Smooth muscle cell (in vitro differentiated cells): ENCODE data around the gene TM9SF1. TPM values are rescaled to one million over a fixed set of nuclear protein-coding genes. Genes with fewer than 3 reads are reported as not detected.

Experiments
- DNase-seq: peaks from one replicate; lab custom pipeline; 2025; ENCODE audit not compliant: unreplicated experiment; lab: John Stamatoyannopoulos, UW
- H2AFZ ChIP-seq: fragments of 200-600 bp; sonication (generic); 2 replicates; pipeline ENCODE4 v1.6.0; 2016; ENCODE audit warnings: antibody characterized with exemption, low read depth, mild to moderate bottlenecking
- H3F3A ChIP-seq: fragments of 200-600 bp; sonication (generic); 2 replicates; pipeline ENCODE4 v1.6.0; 2017; ENCODE audit warnings: antibody characterized with exemption, low read depth
- H3K27ac ChIP-seq: fragments of 200-600 bp; sonication (generic); 2 replicates; pipeline ENCODE4 v1.5.1; 2016; ENCODE audit warnings: low read depth, mild to moderate bottlenecking
- H3K27me3 ChIP-seq: fragments of 200-600 bp; sonication (generic); 2 replicates; pipeline ENCODE4 v1.6.1; 2016; ENCODE audit warnings: low read depth, mild to moderate bottlenecking
- H3K36me3 ChIP-seq: fragments of 200-600 bp; sonication (generic); 2 replicates; pipeline ENCODE4 v1.5.1; 2016; ENCODE audit warnings: low read depth
- H3K4me1 ChIP-seq: fragments of 200-600 bp; sonication (generic); 2 replicates; pipeline ENCODE4 v1.5.1; 2016; ENCODE audit warnings: low read depth
- H3K4me2 ChIP-seq: fragments of 200-600 bp; sonication (generic); 2 replicates; pipeline ENCODE4 v1.6.0; 2016; ENCODE audit warnings: mild to moderate bottlenecking
- H3K4me3 ChIP-seq: fragments of 200-600 bp; sonication (generic); 2 replicates; pipeline ENCODE4 v1.5.1; 2016; ENCODE audit warnings: mild to moderate bottlenecking
- H3K79me2 ChIP-seq: fragments of 200-600 bp; sonication (generic); 2 replicates; pipeline ENCODE4 v1.6.0; 2016; ENCODE audit warnings: low read depth, mild to moderate bottlenecking
- H3K9ac ChIP-seq: fragments of 200-600 bp; sonication (generic); 2 replicates; pipeline ENCODE4 v1.6.0; 2016; ENCODE audit warnings: low read depth
- H3K9me3 ChIP-seq: fragments of 200-600 bp; sonication (generic); replicated peaks from 2 replicates; pipeline ENCODE4 v1.5.1; 2016; ENCODE audit warnings: low read depth
- H4K20me1 ChIP-seq: fragments of 200-600 bp; sonication (generic); 2 replicates; pipeline ENCODE4 v1.6.0; 2016; ENCODE audit warnings: low read depth
- CTCF ChIP-seq: fragments of 200-600 bp; sonication (generic); IDR thresholded peaks from 2 replicates; pipeline ENCODE4 v1.5.1; 2017; ENCODE audit warnings: borderline replicate concordance, mild to moderate bottlenecking, antibody characterized with exemption; ENCODE audit not compliant: insufficient read depth, poor library complexity, severe bottlenecking
- WGBS: methylation state at CpG from one replicate; pipeline ENCODE4 v1.1.7; 2016; ENCODE audit warnings: low lambda C conversion rate; 5-methylcytosine and 5-hydroxymethylcytosine counted together
- microRNA-seq: library from miRNA; unstranded; fragments of <30 nt; microRNA quantifications from one replicate; pipeline ENCODE4, GENCODE V29; 2016; ENCODE audit warnings: borderline number of aligned reads
- polyA plus RNA-seq: library from polyadenylated mRNA; unstranded; fragments of >200 nt; fragmentation: Nextera tagmentation; extraction: Ambion mirVana; gene quantifications from 2 replicates; pipeline ENCODE4 v1.2.1, GENCODE V29; 2016
- small RNA-seq: library from RNA; depleted of rRNA; stranded (forward); fragments of <200 nt; gene quantifications from one replicate; pipeline ENCODE3, GENCODE V24; 2014
- total RNA-seq: library from RNA; depleted of rRNA; stranded (reverse); fragments of >200 nt; gene quantifications from 2 replicates; pipeline ENCODE4 v1.2.3, GENCODE V29; 2014

Gene TM9SF1
- total and polyA plus RNA-seq, 2 experiments from 2014 or later, result 66.6 to 86.5 TPM

- Histone ChIP-seq H3K4me1 (peaks cover 18% of the 10 kb centered on the region), H4K20me1 (peaks cover 8% of the 10 kb centered on the region), H3K9ac (no peak overlapping the region), H3K79me2 (peaks cover 19% of the 10 kb centered on the region), H3K9me3 (no peaks in the 10 kb centered on the region), H3K27ac (no peak overlapping the region), H3K27me3 (no peaks in the 10 kb centered on the region), H3K4me3 (peak overlapping the region; percentile 66), H3K4me2 (peak overlapping the region; percentile 92), H3F3A (peaks cover 10% of the 10 kb centered on the region), H3K36me3 (no peaks in the 10 kb centered on the region), H2AFZ (no peak overlapping the region)
- 95% methylated on average over 9 of the region's 9 CpGs for WGBS
- DNase-seq, result no peak
- TF ChIP-seq CTCF, result no peak
Measured at GRCh38 chr14:24139272-24139934, 55.8 kb downstream of the TM9SF1 start.

Small RNA genes within 50 kb of the gene (microRNA-seq; reads per million reads assigned to microRNA genes)
- gene MIR7703, result not detected

Small RNA genes within 50 kb of the gene (small RNA-seq; reads per million reads assigned to genes)
- 0.11 reads per million for gene AL136295.4
- 0.87 reads per million, percentile 27 among the genes with 10 or more reads in this experiment for gene CHMP4A
- 0.42 reads per million, percentile 13 among the genes with 10 or more reads in this experiment for gene IPO4
- gene IRF9, result 0.82 reads per million, percentile 26 among the genes with 10 or more reads in this experiment
- gene MDP1, result not detected
- gene RNA5SP383, result 0.21 reads per million

Other genes starting within 250 kb of the TM9SF1 start
Only the 30 nearest of the 35 such genes appear.
- 0.04 TPM in 1 of 2 replicates, not detected in the other for gene CARMIL3, start 143.4 kb downstream of the TM9SF1 start, total RNA-seq
- 0.11 TPM in 1 of 2 replicates, not detected in the other for gene CARMIL3, start 143.4 kb downstream of the TM9SF1 start, polyA plus RNA-seq
- not detected in 2 replicates for gene CPNE6, start 123.9 kb downstream of the TM9SF1 start, total RNA-seq
- not detected in 2 replicates for gene CPNE6, start 123.9 kb downstream of the TM9SF1 start, polyA plus RNA-seq
- gene PCK2, start 101.1 kb downstream of the TM9SF1 start, total RNA-seq, result 21.5 and 25.6 TPM in 2 replicates
- gene PCK2, start 101.1 kb downstream of the TM9SF1 start, polyA plus RNA-seq, result 40.4 and 46.1 TPM in 2 replicates
- gene DCAF11, start 80.7 kb downstream of the TM9SF1 start, total RNA-seq, result 43.6 and 46.1 TPM in 2 replicates
- gene DCAF11, start 80.7 kb downstream of the TM9SF1 start, polyA plus RNA-seq, result 31.8 and 39.3 TPM in 2 replicates
- 0.18 and 1.9 TPM in 2 replicates for gene NRL, start 80.5 kb downstream of the TM9SF1 start, total RNA-seq
- gene NRL, start 80.5 kb downstream of the TM9SF1 start, polyA plus RNA-seq, result 1.3 and 2.6 TPM in 2 replicates
- gene FITM1, start 64.8 kb downstream of the TM9SF1 start, total RNA-seq, result 2.7 TPM in 1 of 2 replicates, not detected in the other
- gene FITM1, start 64.8 kb downstream of the TM9SF1 start, polyA plus RNA-seq, result 0.31 and 1.1 TPM in 2 replicates
- gene PSME1, start 59.2 kb downstream of the TM9SF1 start, total RNA-seq, result 41.4 and 49.4 TPM in 2 replicates
- gene PSME1, start 59.2 kb downstream of the TM9SF1 start, polyA plus RNA-seq, result 94.1 and 114 TPM in 2 replicates
- 6.3 and 13.0 TPM in 2 replicates for gene EMC9, start 53.9 kb downstream of the TM9SF1 start, total RNA-seq
- 11.9 and 16.9 TPM in 2 replicates for gene EMC9, start 53.9 kb downstream of the TM9SF1 start, polyA plus RNA-seq
- gene PSME2, start 48.8 kb downstream of the TM9SF1 start, total RNA-seq, result 40.7 and 53.2 TPM in 2 replicates
- gene PSME2, start 48.8 kb downstream of the TM9SF1 start, polyA plus RNA-seq, result 164 and 166 TPM in 2 replicates
- gene RNF31, start 47.9 kb downstream of the TM9SF1 start, total RNA-seq, result 39.3 and 74.8 TPM in 2 replicates
- gene RNF31, start 47.9 kb downstream of the TM9SF1 start, polyA plus RNA-seq, result 23.3 and 25.4 TPM in 2 replicates
- 38.2 and 42.7 TPM in 2 replicates for gene IRF9, start 34.2 kb downstream of the TM9SF1 start, total RNA-seq
- 42.0 and 58.3 TPM in 2 replicates for gene IRF9, start 34.2 kb downstream of the TM9SF1 start, polyA plus RNA-seq
- 5.7 and 9.3 TPM in 2 replicates for gene REC8, start 23.4 kb downstream of the TM9SF1 start, total RNA-seq
- gene REC8, start 23.4 kb downstream of the TM9SF1 start, polyA plus RNA-seq, result 16.8 and 26.7 TPM in 2 replicates
- 14.7 and 82.6 TPM in 2 replicates for gene IPO4, start 6.6 kb downstream of the TM9SF1 start, total RNA-seq
- gene IPO4, start 6.6 kb downstream of the TM9SF1 start, polyA plus RNA-seq, result 20.5 and 26.6 TPM in 2 replicates
- gene TSSK4, start 10.3 kb upstream of the TM9SF1 start, total RNA-seq, result 0.85 TPM in 1 of 2 replicates, not detected in the other
- gene TSSK4, start 10.3 kb upstream of the TM9SF1 start, polyA plus RNA-seq, result 0.89 and 1.3 TPM in 2 replicates
- 29.7 and 32.5 TPM in 2 replicates for gene CHMP4A, start 18.0 kb upstream of the TM9SF1 start, total RNA-seq
- 46.8 and 63.9 TPM in 2 replicates for gene CHMP4A, start 18.0 kb upstream of the TM9SF1 start, polyA plus RNA-seq
- 31.0 and 33.0 TPM in 2 replicates for gene MDP1, start 20.6 kb upstream of the TM9SF1 start, total RNA-seq
- 36.8 and 42.3 TPM in 2 replicates for gene MDP1, start 20.6 kb upstream of the TM9SF1 start, polyA plus RNA-seq
- 209 and 211 TPM in 2 replicates for gene NEDD8, start 36.9 kb upstream of the TM9SF1 start, total RNA-seq
- 375 and 432 TPM in 2 replicates for gene NEDD8, start 36.9 kb upstream of the TM9SF1 start, polyA plus RNA-seq
- 38.8 and 65.0 TPM in 2 replicates for gene GMPR2, start 37.5 kb upstream of the TM9SF1 start, total RNA-seq
- 43.4 and 55.9 TPM in 2 replicates for gene GMPR2, start 37.5 kb upstream of the TM9SF1 start, polyA plus RNA-seq
- gene TINF2, start 47.2 kb upstream of the TM9SF1 start, total RNA-seq, result 27.9 and 38.8 TPM in 2 replicates
- 43.6 and 52.5 TPM in 2 replicates for gene TINF2, start 47.2 kb upstream of the TM9SF1 start, polyA plus RNA-seq
- 4.1 and 13.6 TPM in 2 replicates for gene TGM1, start 67.7 kb upstream of the TM9SF1 start, total RNA-seq
- gene TGM1, start 67.7 kb upstream of the TM9SF1 start, polyA plus RNA-seq, result 1.6 and 7.7 TPM in 2 replicates
- gene RABGGTA, start 76.2 kb upstream of the TM9SF1 start, total RNA-seq, result 15.4 and 18.5 TPM in 2 replicates
- gene RABGGTA, start 76.2 kb upstream of the TM9SF1 start, polyA plus RNA-seq, result 33.4 and 38.2 TPM in 2 replicates
- 22.5 and 23.3 TPM in 2 replicates for gene DHRS1, start 104.3 kb upstream of the TM9SF1 start, total RNA-seq
- gene DHRS1, start 104.3 kb upstream of the TM9SF1 start, polyA plus RNA-seq, result 25.2 and 27.4 TPM in 2 replicates
- 9.3 and 11.2 TPM in 2 replicates for gene NOP9, start 104.4 kb upstream of the TM9SF1 start, total RNA-seq
- 2.7 and 3.3 TPM in 2 replicates for gene NOP9, start 104.4 kb upstream of the TM9SF1 start, polyA plus RNA-seq
- not detected in 2 replicates for gene CIDEB, start 112.5 kb upstream of the TM9SF1 start, total RNA-seq
- 0.58 TPM in 1 of 2 replicates, not detected in the other for gene CIDEB, start 112.5 kb upstream of the TM9SF1 start, polyA plus RNA-seq
- gene LTB4R2, start 114.7 kb upstream of the TM9SF1 start, total RNA-seq, result 2.8 and 6.9 TPM in 2 replicates
- 0.70 and 2.4 TPM in 2 replicates for gene LTB4R2, start 114.7 kb upstream of the TM9SF1 start, polyA plus RNA-seq
- gene LTB4R, start 116.1 kb upstream of the TM9SF1 start, total RNA-seq, result 2.7 and 2.8 TPM in 2 replicates
- 1.6 and 3.2 TPM in 2 replicates for gene LTB4R, start 116.1 kb upstream of the TM9SF1 start, polyA plus RNA-seq
- gene ADCY4, start 139.6 kb upstream of the TM9SF1 start, total RNA-seq, result 0.13 and 0.45 TPM in 2 replicates
- gene ADCY4, start 139.6 kb upstream of the TM9SF1 start, polyA plus RNA-seq, result 0.66 TPM in 1 of 2 replicates, not detected in the other
- 1.3 and 1.6 TPM in 2 replicates for gene RIPK3, start 144.6 kb upstream of the TM9SF1 start, total RNA-seq
- gene RIPK3, start 144.6 kb upstream of the TM9SF1 start, polyA plus RNA-seq, result 1.2 TPM in 1 of 2 replicates, not detected in the other
- gene NFATC4, start 172.7 kb upstream of the TM9SF1 start, total RNA-seq, result 40.1 and 44.6 TPM in 2 replicates
- 84.7 and 93.3 TPM in 2 replicates for gene NFATC4, start 172.7 kb upstream of the TM9SF1 start, polyA plus RNA-seq
- gene NYNRIN, start 203.6 kb upstream of the TM9SF1 start, total RNA-seq, result 38.0 and 41.1 TPM in 2 replicates
- gene NYNRIN, start 203.6 kb upstream of the TM9SF1 start, polyA plus RNA-seq, result 29.5 and 30.3 TPM in 2 replicates